Dendritic cell treated with granulocyte-macrophage colony-stimulating factor and Interleukin-4, amounts not matched to agents 40 ng/mL and 50 ng/mL, for 4 days (primary cell): ENCODE data around the gene CPA2.

Experiments used
- H3K27ac Mint-ChIP-seq: one replicate; pipeline ENCODE4 v1.8.0; 2022; ENCODE audit warnings: mild to moderate bottlenecking, mixed read lengths
- H3K27me3 Mint-ChIP-seq: one replicate; pipeline ENCODE4 v1.8.0; 2022; ENCODE audit warnings: mild to moderate bottlenecking, mixed read lengths
- H3K36me3 Mint-ChIP-seq: one replicate; pipeline ENCODE4 v1.8.0; 2022; ENCODE audit warnings: low read depth, mixed read lengths
- H3K4me1 Mint-ChIP-seq: one replicate; pipeline ENCODE4 v1.8.0; 2022; ENCODE audit warnings: low read depth, mixed read lengths
- H3K4me3 Mint-ChIP-seq: one replicate; pipeline ENCODE4 v1.8.0; 2022; ENCODE audit warnings: mild to moderate bottlenecking, moderate library complexity, mixed read lengths
- H3K9me3 Mint-ChIP-seq: one replicate; pipeline ENCODE4 v1.8.0; 2022; ENCODE audit warnings: mixed read lengths
- intact Hi-C: fragments of 100-400 bp; cut with micrococcal nuclease; formaldehyde crosslinking; loops from one replicate; pipeline ENCODE4 v1.15.0; 2022

Gene CPA2

GRCh38 chr7:130269318-130269694, 2.6 kb downstream of the CPA2 start:
- H3K9me3 Mint-ChIP-seq, result no peaks in the 10 kb centered on the region
- H3K27me3 Mint-ChIP-seq, result peaks cover 7% of the 10 kb centered on the region
- H3K4me3 Mint-ChIP-seq, result no peak overlapping the region
- no peak overlapping the region for H3K27ac Mint-ChIP-seq
- H3K4me1 Mint-ChIP-seq, result peaks cover 5% of the 10 kb centered on the region
- intact Hi-C loops, result no loop called here
- no peaks in the 10 kb centered on the region for H3K36me3 Mint-ChIP-seq

GRCh38 chr7:130270947-130271800, 4.5 kb downstream of the CPA2 start:
- no peak overlapping the region for H3K27ac Mint-ChIP-seq
- H3K27me3 Mint-ChIP-seq, result peaks cover 13% of the 10 kb centered on the region
- H3K9me3 Mint-ChIP-seq, result no peaks in the 10 kb centered on the region
- intact Hi-C loops, result no loop called here
- no peaks in the 10 kb centered on the region for H3K36me3 Mint-ChIP-seq
- H3K4me3 Mint-ChIP-seq, result no peak overlapping the region
- peaks cover 5% of the 10 kb centered on the region for H3K4me1 Mint-ChIP-seq

GRCh38 chr7:130272381-130273080, 5.9 kb downstream of the CPA2 start:
- Mint-ChIP-seq H3K27me3 (peaks cover 15% of the 10 kb centered on the region), H3K36me3 (no peaks in the 10 kb centered on the region), H3K4me1 (peaks cover 5% of the 10 kb centered on the region), H3K9me3 (no peaks in the 10 kb centered on the region), H3K27ac (no peak overlapping the region), H3K4me3 (no peak overlapping the region)
- intact Hi-C loops, result no loop called here

DNA sequence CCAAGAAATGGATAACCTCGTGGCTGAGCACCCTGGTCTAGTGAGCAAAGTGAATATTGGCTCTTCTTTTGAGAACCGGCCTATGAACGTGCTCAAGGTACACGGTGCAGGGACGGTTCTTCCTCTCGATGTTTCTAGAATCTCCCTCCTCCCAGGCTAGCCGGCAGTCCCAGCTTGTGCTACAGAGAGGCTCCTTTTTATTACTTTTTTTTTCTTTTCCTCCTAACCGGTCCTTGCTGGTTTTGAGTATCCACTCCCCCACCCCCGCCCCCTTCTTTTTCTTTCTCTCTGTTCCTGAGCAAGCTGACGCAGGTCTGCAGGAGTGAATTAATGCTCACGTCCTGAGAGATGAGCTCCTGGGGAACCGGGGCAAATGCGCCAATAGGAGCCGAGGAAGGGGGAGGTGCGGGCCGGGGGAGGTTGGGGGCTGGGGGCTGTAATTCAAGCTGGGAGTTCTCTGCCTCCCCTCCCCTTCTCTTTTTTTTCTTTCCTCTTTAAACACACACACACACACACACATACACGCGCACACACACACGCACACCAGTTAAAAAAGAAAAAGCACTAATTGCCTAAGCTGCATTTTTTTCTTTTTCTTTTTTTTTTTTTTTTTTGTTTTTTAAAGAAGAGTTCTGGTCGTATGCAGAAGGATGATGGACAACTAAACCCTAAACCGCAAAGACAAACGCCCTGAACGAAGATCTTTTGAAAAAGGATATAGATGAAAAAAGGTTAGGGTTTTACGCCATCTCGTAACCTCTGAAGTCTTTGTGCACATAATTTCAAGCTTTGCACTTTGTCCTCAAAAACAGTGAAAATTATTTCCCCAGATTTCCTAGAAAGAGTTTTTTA, 6.6 kb downstream of the CPA2 start:
- no peaks in the 10 kb centered on the region for H3K9me3 Mint-ChIP-seq
- intact Hi-C loops, result no loop called here
- H3K27ac Mint-ChIP-seq, result no peak overlapping the region
- H3K4me1 Mint-ChIP-seq, result peaks cover 5% of the 10 kb centered on the region
- peak overlapping the region; percentile 15 for H3K4me3 Mint-ChIP-seq
- H3K36me3 Mint-ChIP-seq, result no peaks in the 10 kb centered on the region
- peaks cover 14% of the 10 kb centered on the region for H3K27me3 Mint-ChIP-seq

DNA sequence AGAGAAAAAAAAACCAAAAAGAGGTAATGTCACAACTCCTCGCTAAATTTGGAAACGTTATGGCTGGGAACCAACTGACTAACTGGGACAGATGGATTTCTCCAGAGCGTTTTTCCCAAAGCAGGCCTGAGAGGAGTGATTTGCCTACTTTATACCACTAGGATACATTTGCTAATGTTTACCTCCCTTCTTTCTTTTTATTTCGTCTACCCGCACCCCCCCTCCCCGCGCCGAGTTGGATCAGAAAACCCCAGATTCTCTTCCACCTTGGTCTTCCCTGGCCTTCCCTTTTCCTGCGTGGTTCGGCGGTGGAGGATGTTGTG, 7.2 kb downstream of the CPA2 start:
- H3K27me3 Mint-ChIP-seq, result peaks cover 14% of the 10 kb centered on the region
- no peaks in the 10 kb centered on the region for H3K36me3 Mint-ChIP-seq
- no peaks in the 10 kb centered on the region for H3K9me3 Mint-ChIP-seq
- no peak overlapping the region for H3K4me3 Mint-ChIP-seq
- H3K27ac Mint-ChIP-seq, result no peak overlapping the region
- intact Hi-C loops, result no loop called here
- H3K4me1 Mint-ChIP-seq, result peaks cover 5% of the 10 kb centered on the region

DNA sequence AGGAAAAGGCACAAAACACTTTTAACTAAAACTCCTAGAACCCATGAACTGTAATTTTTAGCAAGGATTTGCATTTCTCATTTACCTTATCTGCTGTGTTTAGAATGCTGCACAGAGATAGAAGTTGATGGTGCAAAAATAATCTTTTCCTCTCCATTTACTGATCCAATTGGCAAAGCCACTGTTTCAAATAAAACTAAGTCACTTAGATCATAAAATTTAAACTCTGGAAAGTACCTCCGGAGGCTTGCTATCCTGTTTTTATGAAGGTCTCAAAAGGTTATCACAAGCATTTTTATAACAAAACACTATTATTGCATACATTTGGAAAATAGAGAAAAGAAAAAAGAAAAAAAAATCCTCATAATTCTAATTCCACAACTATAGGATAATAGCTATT, 7.6 kb downstream of the CPA2 start:
- Mint-ChIP-seq H3K27me3 (peaks cover 14% of the 10 kb centered on the region), H3K9me3 (no peaks in the 10 kb centered on the region), H3K36me3 (no peaks in the 10 kb centered on the region), H3K4me1 (peaks cover 5% of the 10 kb centered on the region), H3K4me3 (no peak overlapping the region), H3K27ac (no peak overlapping the region)
- intact Hi-C loops, result no loop called here

DNA sequence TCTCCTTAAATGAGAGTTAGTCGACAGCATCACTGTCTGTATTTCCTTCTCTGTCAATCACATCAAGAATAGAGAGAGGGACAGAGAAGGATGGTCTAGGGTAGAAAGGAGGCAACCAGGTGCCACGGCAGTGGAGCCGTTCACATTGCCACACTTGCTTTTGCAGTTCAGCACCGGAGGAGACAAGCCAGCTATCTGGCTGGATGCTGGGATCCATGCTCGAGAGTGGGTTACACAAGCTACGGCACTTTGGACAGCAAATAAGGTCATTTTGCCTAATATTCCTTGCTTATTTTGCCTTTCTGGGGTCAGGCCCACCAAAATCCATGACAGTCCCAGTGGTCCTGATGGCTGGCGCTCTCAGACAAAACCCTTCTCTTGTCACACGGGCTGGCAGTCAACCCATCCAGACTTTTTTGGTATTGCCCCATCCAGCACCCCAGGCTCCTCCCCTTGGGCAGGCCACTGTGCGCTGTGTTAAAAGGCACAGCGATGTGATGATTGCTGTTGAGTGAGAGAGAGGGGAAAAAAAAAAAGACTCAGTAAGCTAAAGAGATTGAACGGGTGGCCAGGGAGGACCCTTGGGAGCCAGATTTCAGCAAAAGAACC, 8.4 kb downstream of the CPA2 start:
- Mint-ChIP-seq H3K4me1 (peaks cover 5% of the 10 kb centered on the region), H3K27me3 (peaks cover 14% of the 10 kb centered on the region), H3K4me3 (no peak overlapping the region), H3K9me3 (no peaks in the 10 kb centered on the region), H3K36me3 (no peaks in the 10 kb centered on the region), H3K27ac (no peak overlapping the region)
- intact Hi-C loops, result no loop called here

- Mint-ChIP-seq H3K9me3 (no peaks in the 10 kb centered on the region), H3K4me3 (no peak overlapping the region), H3K4me1 (peaks cover 5% of the 10 kb centered on the region), H3K36me3 (no peaks in the 10 kb centered on the region), H3K27ac (no peak overlapping the region), H3K27me3 (peaks cover 14% of the 10 kb centered on the region)
- intact Hi-C loops, result no loop called here
Measured at GRCh38 chr7:130275826-130276297, 9.2 kb downstream of the CPA2 start.

DNA sequence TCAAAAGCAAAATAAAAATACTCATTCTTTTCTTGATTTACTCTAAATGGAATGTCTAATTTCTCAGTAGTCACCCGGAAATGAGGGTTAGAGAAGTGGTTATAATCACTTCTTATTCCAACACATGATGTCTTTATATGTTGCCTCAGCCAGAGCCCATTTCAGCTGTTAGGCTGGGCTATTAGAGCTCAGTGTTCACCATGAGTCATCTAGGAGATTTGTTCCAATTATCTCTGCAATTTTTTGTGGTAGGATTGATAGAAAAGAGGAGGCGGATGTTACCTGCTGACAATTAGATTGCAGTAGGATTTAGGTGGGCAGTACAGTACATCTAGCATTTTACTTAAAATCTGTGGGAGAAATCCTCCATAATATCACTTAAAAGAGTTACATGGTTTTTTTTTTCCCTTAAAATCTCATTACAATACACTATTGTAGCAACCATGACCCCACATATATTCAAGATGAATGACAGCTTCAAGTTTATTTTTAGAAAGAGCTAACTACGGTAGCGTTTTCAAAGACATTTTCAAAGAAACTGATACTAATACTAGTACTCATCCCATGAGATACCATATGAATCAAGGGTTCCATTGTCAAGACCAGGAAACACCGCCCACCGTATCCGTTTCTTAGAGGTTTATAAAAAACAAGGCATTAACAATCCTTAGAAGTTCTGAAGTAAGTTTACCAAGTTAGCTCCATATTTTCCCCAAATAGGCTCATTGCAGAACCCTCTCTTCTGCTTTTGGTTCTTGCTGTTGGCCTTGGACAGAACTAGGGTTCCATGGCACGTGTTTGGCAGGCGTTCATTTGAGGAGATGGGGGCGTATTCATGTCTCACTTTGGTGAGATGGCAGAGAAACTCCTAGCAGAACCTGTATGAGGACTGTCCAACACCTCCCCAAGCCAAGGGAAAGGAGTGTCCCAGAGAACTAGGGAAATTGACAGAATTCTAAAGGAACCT, 10.4 kb downstream of the CPA2 start:
- Mint-ChIP-seq H3K4me3 (no peak overlapping the region), H3K36me3 (no peaks in the 10 kb centered on the region), H3K4me1 (peaks cover 5% of the 10 kb centered on the region), H3K27me3 (peaks cover 14% of the 10 kb centered on the region), H3K27ac (no peak overlapping the region), H3K9me3 (no peaks in the 10 kb centered on the region)
- intact Hi-C loops, result no loop called here

- intact Hi-C loops, result no loop called here
- no peak overlapping the region for H3K27ac Mint-ChIP-seq
- H3K4me3 Mint-ChIP-seq, result no peak overlapping the region
- peaks cover 14% of the 10 kb centered on the region for H3K27me3 Mint-ChIP-seq
- peaks cover 4% of the 10 kb centered on the region for H3K4me1 Mint-ChIP-seq
- no peaks in the 10 kb centered on the region for H3K36me3 Mint-ChIP-seq
- no peaks in the 10 kb centered on the region for H3K9me3 Mint-ChIP-seq
Measured at GRCh38 chr7:130277763-130278643, 11.3 kb downstream of the CPA2 start.

GRCh38 chr7:130278860-130279259, 12.2 kb downstream of the CPA2 start:
- Mint-ChIP-seq H3K4me1 (peaks cover 5% of the 10 kb centered on the region), H3K27me3 (peaks cover 12% of the 10 kb centered on the region), H3K36me3 (no peaks in the 10 kb centered on the region), H3K27ac (no peak overlapping the region), H3K9me3 (no peaks in the 10 kb centered on the region), H3K4me3 (no peak overlapping the region)
- intact Hi-C loops, result no loop called here

- Mint-ChIP-seq H3K4me3 (no peak overlapping the region), H3K9me3 (no peaks in the 10 kb centered on the region), H3K4me1 (peaks cover 9% of the 10 kb centered on the region), H3K27me3 (peaks cover 10% of the 10 kb centered on the region), H3K27ac (no peak overlapping the region), H3K36me3 (no peaks in the 10 kb centered on the region)
- intact Hi-C loops, result no loop called here
Measured at GRCh38 chr7:130279286-130279685, 12.6 kb downstream of the CPA2 start.
